ENCODE data around the gene DTWD2.
"Not testable (repeated sequence)": the region's sequence is repeated elsewhere in the genome, so short reads cannot be mapped to it uniquely, and the experiment has no call there.

The DTWD2 gene

GRCh38 chr5:118980017-118980416 lies 8.3 kb downstream of the DTWD2 start:
- H3K27ac ChIP-seq (ENCODE audit: insufficient read depth, low read depth, low read length, poor library complexity, severe bottlenecking), result no peak overlapping the region
- no peaks in the 10 kb centered on the region for H3K9me3 ChIP-seq (ENCODE audit: control insufficient read depth, low read length)
- no peaks in the 10 kb centered on the region for H3K27me3 ChIP-seq (ENCODE audit: control insufficient read depth, insufficient read depth, low read length, poor library complexity, severe bottlenecking)
- no peaks in the 10 kb centered on the region for H3K4me1 ChIP-seq (ENCODE audit: control insufficient read depth, insufficient read depth, low read length)
- no peak overlapping the region for H3K4me3 ChIP-seq (ENCODE audit: insufficient read depth, low read depth, low read length)
- 93 to 96% methylated on average over 2 of the region's 2 CpGs for WGBS, 2 experiments
- no peaks in the 10 kb centered on the region for H3K36me3 ChIP-seq (ENCODE audit: control insufficient read depth, insufficient read depth, low read length)

GRCh38 chr5:118973779-118974445 lies 14.4 kb downstream of the DTWD2 start:
- H3K27ac ChIP-seq (ENCODE audit: insufficient read depth, low read depth, low read length, poor library complexity, severe bottlenecking); H3K4me3 ChIP-seq (ENCODE audit: insufficient read depth, low read depth, low read length); H3K36me3 ChIP-seq (ENCODE audit: control insufficient read depth, insufficient read depth, low read length); H3K9me3 ChIP-seq (ENCODE audit: control insufficient read depth, low read length); H3K27me3 ChIP-seq (ENCODE audit: control insufficient read depth, insufficient read depth, low read length, poor library complexity, severe bottlenecking); H3K4me1 ChIP-seq (ENCODE audit: control insufficient read depth, insufficient read depth, low read length): not testable (repeated sequence)
- 95 to 97% methylated on average over 13 to 16 of the region's 23 CpGs for WGBS, 2 experiments

DNA sequence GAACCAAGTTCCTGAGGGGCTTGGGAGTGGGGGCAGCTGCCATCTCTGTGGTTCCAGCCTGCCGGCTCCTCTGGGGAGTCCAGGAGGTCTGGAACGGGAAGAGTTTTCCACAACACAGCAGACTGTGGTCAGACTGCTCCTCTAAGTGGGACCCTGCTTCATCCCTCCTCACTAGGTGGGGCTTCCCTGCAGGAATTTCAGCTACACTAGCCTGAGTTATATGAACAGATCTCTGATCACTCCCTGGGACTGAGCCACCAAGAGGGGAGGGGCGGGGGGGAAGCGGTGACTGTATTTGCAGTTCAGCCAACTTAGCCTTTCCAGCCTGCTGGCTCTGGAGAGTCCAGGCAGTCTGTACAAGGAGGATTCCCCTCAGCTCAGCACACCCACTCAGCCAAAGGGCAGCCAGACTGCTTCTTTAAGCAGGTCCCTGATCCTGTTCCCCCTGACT lies 19.4 kb downstream of the DTWD2 start:
- no peaks in the 10 kb centered on the region for H3K9me3 ChIP-seq (ENCODE audit: control insufficient read depth, low read length)
- H3K27ac ChIP-seq (ENCODE audit: insufficient read depth, low read depth, low read length, poor library complexity, severe bottlenecking), result no peak overlapping the region
- H3K4me1 ChIP-seq (ENCODE audit: control insufficient read depth, insufficient read depth, low read length), result no peaks in the 10 kb centered on the region
- no peaks in the 10 kb centered on the region for H3K27me3 ChIP-seq (ENCODE audit: control insufficient read depth, insufficient read depth, low read length, poor library complexity, severe bottlenecking)
- no peak overlapping the region for H3K4me3 ChIP-seq (ENCODE audit: insufficient read depth, low read depth, low read length)
- WGBS, 2 experiments, result 88 to 98% methylated on average over 4 of the region's 4 CpGs
- no peaks in the 10 kb centered on the region for H3K36me3 ChIP-seq (ENCODE audit: control insufficient read depth, insufficient read depth, low read length)

- Histone ChIP-seq H3K27ac (ENCODE audit: insufficient read depth, low read depth, low read length, poor library complexity, severe bottlenecking) (no peak overlapping the region), H3K4me1 (ENCODE audit: control insufficient read depth, insufficient read depth, low read length) (no peaks in the 10 kb centered on the region), H3K9me3 (ENCODE audit: control insufficient read depth, low read length) (no peaks in the 10 kb centered on the region), H3K36me3 (ENCODE audit: control insufficient read depth, insufficient read depth, low read length) (no peaks in the 10 kb centered on the region), H3K4me3 (ENCODE audit: insufficient read depth, low read depth, low read length) (no peak overlapping the region), H3K27me3 (ENCODE audit: control insufficient read depth, insufficient read depth, low read length, poor library complexity, severe bottlenecking) (no peaks in the 10 kb centered on the region)
- WGBS, 2 experiments, result 89 to 90% methylated on average over 8 of the region's 8 CpGs
These were observed 19.9 kb downstream of the DTWD2 start for GRCh38 chr5:118968406-118968911.

GRCh38 chr5:118967059-118967508 lies 21.3 kb downstream of the DTWD2 start:
- 100% methylated on average over 2 of the region's 2 CpGs; no CpG with 5 or more reads in 1 of the 2 experiments for WGBS, 2 experiments
- Histone ChIP-seq H3K9me3 (ENCODE audit: control insufficient read depth, low read length) (no peaks in the 10 kb centered on the region), H3K4me3 (ENCODE audit: insufficient read depth, low read depth, low read length) (no peak overlapping the region), H3K27me3 (ENCODE audit: control insufficient read depth, insufficient read depth, low read length, poor library complexity, severe bottlenecking) (no peaks in the 10 kb centered on the region), H3K36me3 (ENCODE audit: control insufficient read depth, insufficient read depth, low read length) (no peaks in the 10 kb centered on the region), H3K4me1 (ENCODE audit: control insufficient read depth, insufficient read depth, low read length) (no peaks in the 10 kb centered on the region), H3K27ac (ENCODE audit: insufficient read depth, low read depth, low read length, poor library complexity, severe bottlenecking) (no peak overlapping the region)

DNA sequence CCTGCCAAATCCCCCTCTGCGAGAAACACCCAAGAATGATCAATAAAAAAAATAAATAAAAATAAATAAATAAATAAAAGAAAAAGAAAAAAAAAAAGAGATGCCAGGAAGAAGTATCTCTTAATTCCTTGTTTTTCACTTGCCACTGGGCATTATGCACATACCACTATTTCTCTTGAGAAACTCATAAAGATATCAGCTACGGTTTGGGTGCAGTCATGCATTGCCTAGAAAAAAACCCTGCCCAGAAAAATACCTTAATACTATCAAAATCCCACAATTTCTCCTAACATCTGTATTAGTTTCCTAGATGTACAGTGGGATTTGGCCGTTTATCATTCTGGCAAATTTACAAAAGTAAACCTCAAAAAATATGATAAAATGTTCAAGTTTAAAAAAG lies 22.5 kb downstream of the DTWD2 start:
- Histone ChIP-seq H3K4me3 (ENCODE audit: insufficient read depth, low read depth, low read length) (no peak overlapping the region), H3K9me3 (ENCODE audit: control insufficient read depth, low read length) (peaks cover 2% of the 10 kb centered on the region), H3K4me1 (ENCODE audit: control insufficient read depth, insufficient read depth, low read length) (no peaks in the 10 kb centered on the region), H3K27me3 (ENCODE audit: control insufficient read depth, insufficient read depth, low read length, poor library complexity, severe bottlenecking) (no peaks in the 10 kb centered on the region), H3K36me3 (ENCODE audit: control insufficient read depth, insufficient read depth, low read length) (no peaks in the 10 kb centered on the region), H3K27ac (ENCODE audit: insufficient read depth, low read depth, low read length, poor library complexity, severe bottlenecking) (no peak overlapping the region)
- WGBS, 2 experiments, result 94 to 100% methylated on average over 2 of the region's 3 CpGs

DNA sequence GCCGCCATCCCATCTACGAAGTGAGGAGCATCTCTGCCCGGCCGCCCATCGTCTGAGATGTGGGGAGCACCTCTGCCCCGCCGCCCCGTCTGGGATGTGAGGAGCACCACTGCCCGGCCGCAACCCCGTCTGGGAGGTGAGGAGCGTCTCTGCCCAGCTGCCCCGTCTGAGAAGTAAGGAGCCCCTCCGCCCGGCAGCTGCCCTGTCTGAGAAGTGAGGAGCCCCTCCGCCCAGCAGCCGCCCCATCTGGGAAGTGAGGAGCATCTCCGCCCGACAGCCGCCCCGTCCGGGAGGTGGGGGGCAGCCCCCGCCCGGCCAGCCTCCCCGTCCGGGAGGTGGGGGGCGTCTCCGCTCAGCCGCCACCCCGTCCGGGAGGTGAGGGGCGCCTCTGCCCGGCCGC lies 23.4 kb downstream of the DTWD2 start:
- not testable (repeated sequence) for H3K9me3 ChIP-seq (ENCODE audit: control insufficient read depth, low read length); H3K36me3 ChIP-seq (ENCODE audit: control insufficient read depth, insufficient read depth, low read length); H3K4me3 ChIP-seq (ENCODE audit: insufficient read depth, low read depth, low read length); H3K27ac ChIP-seq (ENCODE audit: insufficient read depth, low read depth, low read length, poor library complexity, severe bottlenecking); H3K4me1 ChIP-seq (ENCODE audit: control insufficient read depth, insufficient read depth, low read length); H3K27me3 ChIP-seq (ENCODE audit: control insufficient read depth, insufficient read depth, low read length, poor library complexity, severe bottlenecking)
- 94% methylated on average over 34 of the region's 34 CpGs for WGBS, 2 experiments

GRCh38 chr5:118964388-118964787 lies 24.0 kb downstream of the DTWD2 start:
- 94 to 95% methylated on average over 19 of the region's 22 CpGs for WGBS, 2 experiments
- H3K9me3 ChIP-seq (ENCODE audit: control insufficient read depth, low read length), result not testable (repeated sequence)

DNA sequence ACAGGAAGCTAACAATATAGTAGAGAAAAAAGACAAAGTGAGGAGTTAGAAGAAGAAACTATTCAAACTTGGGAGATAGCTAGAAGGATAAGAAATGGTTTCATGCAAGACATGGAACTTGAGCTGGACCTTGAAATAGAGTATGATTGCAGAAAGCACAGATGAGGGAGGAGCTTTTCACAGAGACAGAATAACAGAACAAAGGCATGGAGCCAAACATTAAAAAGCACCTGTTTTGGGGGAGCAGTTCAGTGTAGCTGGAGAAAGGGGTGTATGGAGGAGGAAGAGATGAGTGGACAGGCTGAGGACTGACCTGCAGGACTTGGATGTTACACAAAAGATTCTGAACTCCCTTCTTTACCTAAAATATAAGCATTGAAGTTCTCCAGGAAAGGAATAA lies 25.2 kb downstream of the DTWD2 start:
- H3K4me3 ChIP-seq (ENCODE audit: insufficient read depth, low read depth, low read length), result no peak overlapping the region
- peaks cover 2% of the 10 kb centered on the region for H3K9me3 ChIP-seq (ENCODE audit: control insufficient read depth, low read length)
- H3K27ac ChIP-seq (ENCODE audit: insufficient read depth, low read depth, low read length, poor library complexity, severe bottlenecking), result no peak overlapping the region
- H3K4me1 ChIP-seq (ENCODE audit: control insufficient read depth, insufficient read depth, low read length), result no peaks in the 10 kb centered on the region
- no peaks in the 10 kb centered on the region for H3K36me3 ChIP-seq (ENCODE audit: control insufficient read depth, insufficient read depth, low read length)
- H3K27me3 ChIP-seq (ENCODE audit: control insufficient read depth, insufficient read depth, low read length, poor library complexity, severe bottlenecking), result no peaks in the 10 kb centered on the region

More at GRCh38 chr5:118964388-118964787, 24.0 kb downstream of the DTWD2 start:
- not testable (repeated sequence) for H3K27ac ChIP-seq (ENCODE audit: insufficient read depth, low read depth, low read length, poor library complexity, severe bottlenecking); H3K27me3 ChIP-seq (ENCODE audit: control insufficient read depth, insufficient read depth, low read length, poor library complexity, severe bottlenecking); H3K4me1 ChIP-seq (ENCODE audit: control insufficient read depth, insufficient read depth, low read length); H3K36me3 ChIP-seq (ENCODE audit: control insufficient read depth, insufficient read depth, low read length); H3K4me3 ChIP-seq (ENCODE audit: insufficient read depth, low read depth, low read length)

DNA sequence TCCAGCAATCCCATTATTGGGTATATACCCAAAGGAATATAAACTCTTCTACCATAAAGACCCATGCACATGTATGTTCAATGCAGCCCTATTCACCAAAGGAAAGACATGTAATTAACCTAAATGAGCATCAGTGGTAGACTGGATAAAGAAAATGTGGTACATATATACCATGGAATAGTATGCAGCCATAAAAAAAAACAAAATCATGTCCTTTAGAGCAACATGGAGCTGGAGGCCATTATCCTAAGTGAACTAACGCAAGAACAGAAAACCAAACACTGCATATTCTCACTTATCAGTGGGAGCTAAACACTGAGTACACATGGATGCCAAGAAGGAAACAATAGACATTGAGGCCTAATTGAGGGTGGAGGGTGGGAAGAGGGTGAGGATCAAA lies 27.8 kb downstream of the DTWD2 start:
- Histone ChIP-seq H3K36me3 (ENCODE audit: control insufficient read depth, insufficient read depth, low read length) (no peaks in the 10 kb centered on the region), H3K4me3 (ENCODE audit: insufficient read depth, low read depth, low read length) (no peak overlapping the region), H3K27me3 (ENCODE audit: control insufficient read depth, insufficient read depth, low read length, poor library complexity, severe bottlenecking) (no peaks in the 10 kb centered on the region), H3K27ac (ENCODE audit: insufficient read depth, low read depth, low read length, poor library complexity, severe bottlenecking) (no peak overlapping the region), H3K4me1 (ENCODE audit: control insufficient read depth, insufficient read depth, low read length) (no peaks in the 10 kb centered on the region), H3K9me3 (ENCODE audit: control insufficient read depth, low read length) (peaks cover 2% of the 10 kb centered on the region)
- 88 to 96% methylated on average over 1 of the region's 1 CpG for WGBS, 2 experiments
